H1 (cell line): ENCODE results near the gene TPH2. TPM values are rescaled to one million over a fixed set of nuclear protein-coding genes. Genes with fewer than 3 reads are reported as not detected.

ENCODE experiments used
- CTCF ChIA-PET: fragments of 300-600 bp; sonication (Branson Sonifier 250); formaldehyde crosslinking; loops from one replicate; lab custom pipeline; 2021; ENCODE audit not compliant: partially characterized antibody; lab: Charles Lee
- POLR2A ChIA-PET: fragments of 300-600 bp; sonication (Branson Sonifier 250); formaldehyde crosslinking; loops from one replicate; lab custom pipeline; 2021; ENCODE audit warnings: inconsistent platforms; ENCODE audit not compliant: partially characterized antibody; lab: Charles Lee
- DNase-seq, 2 experiments: peaks; one replicate each; pipeline versions ENCODE4 v3.0.0 to v3.0.0-alpha.2; 2010 to 2022; ENCODE audit warnings: low spot score in 2 of 2, low read depth in 1 of 2, mixed read lengths in 1 of 2
- FAIRE-seq: peaks from 2 replicates; lab custom pipeline; 2011; peaks lifted over from hg19 to GRCh38; lab: Jason Lieb, UNC
- H2AFZ ChIP-seq: 2 replicates; pipeline ENCODE4 v1.8.1; 2012; ENCODE audit warnings: low read length, inconsistent platforms
- H2AK5ac ChIP-seq: 2 replicates; pipeline ENCODE4 v1.6.1; 2013; ENCODE audit warnings: low read depth, low read length
- H2BK120ac ChIP-seq: replicated peaks from 2 replicates; pipeline ENCODE3; 2013; ENCODE audit warnings: low read depth, low read length, inconsistent platforms
- H2BK12ac ChIP-seq: 2 replicates; pipeline ENCODE4 v1.6.1; 2013; ENCODE audit warnings: low read depth, low read length
- H2BK15ac ChIP-seq: 2 replicates; pipeline ENCODE4 v1.6.1; 2013; ENCODE audit warnings: low read length
- H2BK20ac ChIP-seq: 2 replicates; pipeline ENCODE4 v1.6.1; 2013; ENCODE audit warnings: low read length
- H2BK5ac ChIP-seq: 2 replicates; pipeline ENCODE4 v1.6.1; 2013; ENCODE audit warnings: low read depth, low read length
- H3K14ac ChIP-seq: 2 replicates; pipeline ENCODE4 v1.6.1; 2013; ENCODE audit warnings: inconsistent platforms; ENCODE audit not compliant: insufficient read length
- H3K18ac ChIP-seq: 2 replicates; pipeline ENCODE4 v1.6.1; 2013; ENCODE audit warnings: low read length; ENCODE audit errors: extremely low read depth
- H3K23ac ChIP-seq: 2 replicates; pipeline ENCODE4 v1.6.1; 2013; ENCODE audit warnings: inconsistent platforms; ENCODE audit not compliant: insufficient read length
- H3K23me2 ChIP-seq: 2 replicates; pipeline ENCODE4 v1.6.1; 2013; ENCODE audit warnings: low read depth, low read length
- H3K27ac ChIP-seq: 2 replicates; pipeline ENCODE4 v1.6.1; 2011; ENCODE audit warnings: low read depth, low read length, inconsistent platforms
- H3K27me3 ChIP-seq, 4 experiments: replicated peaks in 1 of 4; 1 replicate in 1 of 4; 2 replicates in 3 of 4; pipeline versions ENCODE4 v1.6.1 to v1.8.1; 2011 to 2013; ENCODE audit warnings: low read length in 3 of 4, mild to moderate bottlenecking in 3 of 4, inconsistent platforms in 2 of 4, mixed read lengths in 2 of 4, moderate library complexity in 1 of 4; ENCODE audit not compliant: control insufficient read depth in 3 of 4, insufficient read depth in 3 of 4; ENCODE audit errors: extremely low read depth in 1 of 4
- H3K36me3 ChIP-seq, 4 experiments: 2 replicates each; pipeline versions ENCODE4 v1.6.1 to v1.8.1; 2011 to 2013; ENCODE audit warnings: mild to moderate bottlenecking in 4 of 4, low read length in 3 of 4, moderate library complexity in 2 of 4, control low read depth in 1 of 4, inconsistent platforms in 1 of 4; ENCODE audit not compliant: insufficient read depth in 4 of 4, control insufficient read depth in 2 of 4
- H3K4ac ChIP-seq: replicated peaks from 2 replicates; pipeline ENCODE3; 2013; ENCODE audit warnings: low read length, low read depth, mixed read lengths, inconsistent platforms; ENCODE audit not compliant: insufficient read length
- H3K4me1 ChIP-seq, 4 experiments: replicated peaks in 1 of 4; 1 replicate in 1 of 4; 2 replicates in 3 of 4; pipeline versions ENCODE4 v1.6.1 to v1.8.1; 2011 to 2013; ENCODE audit warnings: low read length in 3 of 4, inconsistent platforms in 2 of 4, mixed read lengths in 1 of 4; ENCODE audit not compliant: insufficient read depth in 4 of 4, control insufficient read depth in 3 of 4
- H3K4me2 ChIP-seq, 2 experiments: 2 replicates each; pipeline versions ENCODE4 v1.6.1 to v1.8.1; 2011 to 2013; ENCODE audit warnings: low read depth in 2 of 2, low read length in 2 of 2, control low read depth in 1 of 2, inconsistent platforms in 1 of 2, mild to moderate bottlenecking in 1 of 2; ENCODE audit not compliant: insufficient read depth in 1 of 2
- H3K4me3 ChIP-seq, 4 experiments: fragments of 200-600, 300-600 bp in 1 of 4; sonication (generic), shearing (Covaris generic), sonication (Bioruptor Twin) in 1 of 4; 2 replicates each; pipeline versions ENCODE4 v1.5.1 to v1.8.1; 2011 to 2016; ENCODE audit warnings: low read length in 4 of 4, low read depth in 3 of 4, control low read depth in 2 of 4, inconsistent platforms in 2 of 4, mild to moderate bottlenecking in 2 of 4, mixed read lengths in 1 of 4, moderate library complexity in 1 of 4; ENCODE audit not compliant: insufficient read depth in 2 of 4; ENCODE audit errors: extremely low read depth in 1 of 4
- H3K56ac ChIP-seq: replicated peaks from 2 replicates; pipeline ENCODE3; 2013; ENCODE audit warnings: low read depth, mild to moderate bottlenecking, mixed read lengths, low read length, inconsistent platforms; ENCODE audit not compliant: insufficient read length
- H3K79me1 ChIP-seq: 2 replicates; pipeline ENCODE4 v1.6.1; 2013; ENCODE audit warnings: low read depth, low read length, control low read depth
- H3K79me2 ChIP-seq, 2 experiments: 2 replicates each; pipeline versions ENCODE4 v1.6.1 to v1.8.1; 2012 to 2013; ENCODE audit warnings: low read length in 2 of 2, mild to moderate bottlenecking in 2 of 2, inconsistent platforms in 1 of 2; ENCODE audit not compliant: insufficient read depth in 2 of 2, control insufficient read depth in 1 of 2
- H3K9ac ChIP-seq, 4 experiments: replicated peaks in 1 of 4; 1 replicate in 1 of 4; 2 replicates in 3 of 4; pipeline versions ENCODE4 v1.6.1 to v1.8.1; 2011 to 2013; ENCODE audit warnings: low read depth in 3 of 4, low read length in 3 of 4, control low read depth in 2 of 4, mild to moderate bottlenecking in 2 of 4, moderate library complexity in 2 of 4, inconsistent platforms in 1 of 4; ENCODE audit errors: extremely low read depth in 1 of 4
- H3K9me3 ChIP-seq, 2 experiments: 2 replicates each; pipeline versions ENCODE4 v1.6.1 to v1.8.1; 2012 to 2013; ENCODE audit warnings: mild to moderate bottlenecking in 2 of 2, moderate library complexity in 2 of 2, control low read depth in 1 of 2, inconsistent platforms in 1 of 2, low read depth in 1 of 2, low read length in 1 of 2, mixed read lengths in 1 of 2; ENCODE audit not compliant: insufficient read depth in 2 of 2
- H4K20me1 ChIP-seq, 2 experiments: replicated peaks in 1 of 2; 2 replicates each; pipeline versions ENCODE3 to v1.8.1; 2011 to 2013; ENCODE audit warnings: inconsistent platforms in 2 of 2, low read length in 2 of 2, mild to moderate bottlenecking in 1 of 2; ENCODE audit not compliant: insufficient read depth in 2 of 2, control insufficient read depth in 1 of 2
- H4K5ac ChIP-seq: 2 replicates; pipeline ENCODE4 v1.6.1; 2013; ENCODE audit warnings: low read length, low read depth, mixed read lengths, inconsistent platforms; ENCODE audit not compliant: insufficient read length
- H4K8ac ChIP-seq: 2 replicates; pipeline ENCODE4 v1.8.0; 2013; ENCODE audit warnings: mild to moderate bottlenecking, moderate library complexity, low read length, inconsistent platforms; ENCODE audit not compliant: insufficient read depth; ENCODE audit errors: extremely low read depth
- H4K91ac ChIP-seq: replicated peaks from 2 replicates; pipeline ENCODE3; 2013; ENCODE audit warnings: low read length, mixed read lengths, inconsistent platforms; ENCODE audit not compliant: insufficient read length
- EGR1 ChIP-seq: IDR thresholded peaks from 2 replicates; pipeline ENCODE4 v1.6.1; 2011; ENCODE audit warnings: low read depth, low read length, borderline replicate concordance
- GTF2F1 ChIP-seq: IDR thresholded peaks from 2 replicates; pipeline ENCODE4 v1.6.1; 2012; ENCODE audit warnings: low read depth, low read length, improper control_type of control experiment, borderline replicate concordance
- JUND ChIP-seq: IDR thresholded peaks from 2 replicates; pipeline ENCODE4 v1.6.1; 2011; ENCODE audit warnings: mild to moderate bottlenecking, improper control_type of control experiment, low read length
- POLR2A ChIP-seq, 2 experiments: IDR thresholded peaks; 1 replicate in 1 of 2; 2 replicates in 1 of 2; pipeline ENCODE4 v1.6.1; 2011; ENCODE audit warnings: low read depth in 2 of 2, low read length in 2 of 2, mild to moderate bottlenecking in 2 of 2; ENCODE audit errors: control extremely low read depth in 1 of 2
- POLR2AphosphoS5 ChIP-seq: IDR thresholded peaks from 2 replicates; pipeline ENCODE4 v1.6.1; 2011; ENCODE audit warnings: low read depth, low read length
- SIRT6 ChIP-seq: IDR thresholded peaks from one replicate; pipeline ENCODE4 v1.7.1; 2012; ENCODE audit warnings: low read length, inconsistent platforms
- WGBS, 2 experiments: shearing (Covaris generic) in 1 of 2; methylation state at CpG; one replicate each; pipeline versions ENCODE4 v1.1.6 to v1.1.7; 2013 to 2015; ENCODE audit warnings: low lambda C conversion rate in 2 of 2, mixed read lengths in 2 of 2, inconsistent platforms in 1 of 2, low coverage in 1 of 2, missing lambda C conversion rate in 1 of 2; ENCODE audit not compliant: insufficient replicate concordance in 2 of 2, insufficient coverage in 1 of 2, insufficient read length in 1 of 2; ENCODE audit errors: extremely low coverage in 1 of 2, missing lambda C conversion rate in 1 of 2; 5-methylcytosine and 5-hydroxymethylcytosine counted together
- polyA plus RNA-seq, 7 experiments: library from polyadenylated mRNA; depleted of rRNA in 3 of 7; stranded (reverse) in 5 of 7; unstranded in 2 of 7; fragments of >200 nt in 5 of 7; fragments of 200-250 nt in 2 of 7; gene quantifications; 1 replicate in 5 of 7; 2 replicates in 1 of 7; 4 replicates in 1 of 7; pipeline versions ENCODE4 v1.2.1 to v1.2.3, GENCODE V29; 2011 to 2013; ENCODE audit warnings: missing spikeins in 2 of 7, mixed read lengths in 2 of 7
- total RNA-seq: library from RNA; stranded (reverse); fragmentation: NEBNext Ultra II Directional; extraction: Animal tissue kit (Norgen Biotek cat#: 25700); gene quantifications from 2 replicates; pipeline ENCODE4 v1.2.1, GENCODE V29; 2021

The TPH2 gene
- total and polyA plus RNA-seq, 2 of the 8 experiments (the other 6 are each of a cell fraction or from before 2014, with no cell fraction given), result 0.57 to 1.1 TPM

GRCh38 chr12:72074065-72074464 is 135.4 kb downstream of the TPH2 start:
- no peak overlapping the region for H3K4ac ChIP-seq
- no peak overlapping the region for H2BK120ac ChIP-seq
- H3K79me2 ChIP-seq, result no peaks in the 10 kb centered on the region
- H3K9me3 ChIP-seq, result peaks cover 11 to 14% of the 10 kb centered on the region in 2 experiments; a peak in 2 of 4 replicates
- CTCF ChIA-PET, result interaction anchor here (0.7 to 2.4 kb wide), 3 partner anchors 30 to 1833 kb away, joined by 3 to 8 read pairs (median 4); no protein-coding TSS in a partner anchor
- no peak overlapping the region for H3K27ac ChIP-seq
- no peak overlapping the region for H3K23ac ChIP-seq
- POLR2A ChIA-PET, result no interaction called here
- no peak overlapping the region for H2BK20ac ChIP-seq
- H3K9ac ChIP-seq, result no peak overlapping the region
- no peak overlapping the region for H2BK12ac ChIP-seq
- H4K20me1 ChIP-seq, result no peaks in the 10 kb centered on the region
- no peak overlapping the region for H2AK5ac ChIP-seq
- H3K4me3 ChIP-seq, result no peak overlapping the region
- H2BK15ac ChIP-seq, result no peak overlapping the region
- H4K5ac ChIP-seq, result no peak overlapping the region
- H3K79me1 ChIP-seq, result no peaks in the 10 kb centered on the region
- no peak overlapping the region for H3K18ac ChIP-seq
- no peak overlapping the region for H2AFZ ChIP-seq
- no peak for DNase-seq
- H2BK5ac ChIP-seq, result no peak overlapping the region
- no peaks in the 10 kb centered on the region for H3K4me1 ChIP-seq
- no peak overlapping the region for H3K14ac ChIP-seq
- no peak overlapping the region for H3K56ac ChIP-seq
- no peak overlapping the region for H4K8ac ChIP-seq
- TF ChIP-seq POLR2A (IDR thresholded peaks at IDR 0.05; ENCODE audit: control extremely low read depth in 1 of 2, low read depth in 2 of 2, low read length in 2 of 2) (no peak), SIRT6 (no peak), GTF2F1 (no peak), POLR2AphosphoS5 (no peak), EGR1 (no peak), JUND (no peak)
- WGBS, 2 experiments, result 88% methylated on average over 1 of the region's 1 CpG; no CpG with 5 or more reads in 1 of the 2 experiments
- H3K36me3 ChIP-seq, result peaks cover 0 to 3% (median 0%) of the 10 kb centered on the region in 4 experiments; a peak in 1 of 8 replicates
- H3K23me2 ChIP-seq, result no peaks in the 10 kb centered on the region
- no peak for FAIRE-seq
- no peak overlapping the region for H4K91ac ChIP-seq
- no peak overlapping the region for H3K4me2 ChIP-seq
- no peaks in the 10 kb centered on the region for H3K27me3 ChIP-seq
